Hematopoietic multipotent progenitor cell treated with erythropoietin and hydrocortisone succinate and interleukin-3 and kit ligand, for 15 days (in vitro differentiated cells): Measurements from ENCODE around the gene ATL2.
"Not testable (repeated sequence)": the region's sequence is repeated elsewhere in the genome, so short reads cannot be mapped to it uniquely, and the experiment has no call there.

Experiments used
- DNase-seq: peaks from one replicate; pipeline ENCODE4 v3.0.0-alpha.2; 2015; ENCODE audit warnings: low spot score

ATL2 gene

GRCh38 chr2:38390947-38391346 lies 13.9 kb upstream of the ATL2 start:
- DNase-seq: no peak

- DNase-seq: no peak
These were observed 10.8 kb upstream of the ATL2 start for GRCh38 chr2:38387887-38388286.

- DNase-seq: no peak
These were observed 9.7 kb upstream of the ATL2 start for GRCh38 chr2:38386821-38387220.

- peak; percentile 39 for DNase-seq
These were observed 9.3 kb upstream of the ATL2 start for GRCh38 chr2:38386377-38386776.

- DNase-seq: no peak
These were observed 7.3 kb upstream of the ATL2 start for GRCh38 chr2:38384338-38384737.

GRCh38 chr2:38383741-38384140 lies 6.7 kb upstream of the ATL2 start:
- not testable (repeated sequence) for DNase-seq

- no peak for DNase-seq
These were observed 4.5 kb upstream of the ATL2 start for GRCh38 chr2:38381381-38382143.

GRCh38 chr2:38380397-38381130 lies 3.5 kb upstream of the ATL2 start:
- DNase-seq: no peak

- peak; percentile 76 for DNase-seq
These were observed 575 bp downstream of the ATL2 start for GRCh38 chr2:38376346-38377049.

GRCh38 chr2:38375696-38376345 lies 1.3 kb downstream of the ATL2 start:
- no peak for DNase-seq

- no peak for DNase-seq
These were observed 2.1 kb downstream of the ATL2 start for GRCh38 chr2:38374984-38375383.

- no peak for DNase-seq
These were observed 5.8 kb downstream of the ATL2 start for GRCh38 chr2:38371235-38371634.

GRCh38 chr2:38370664-38371063 lies 6.4 kb downstream of the ATL2 start:
- no peak for DNase-seq

GRCh38 chr2:38362232-38362631 lies 14.8 kb downstream of the ATL2 start:
- DNase-seq: no peak

GRCh38 chr2:38360177-38360576 lies 16.9 kb downstream of the ATL2 start:
- DNase-seq: no peak

GRCh38 chr2:38353402-38353801 lies 23.7 kb downstream of the ATL2 start:
- DNase-seq: no peak

GRCh38 chr2:38352336-38352735 lies 24.7 kb downstream of the ATL2 start:
- no peak for DNase-seq

- DNase-seq: no peak
These were observed 31.6 kb downstream of the ATL2 start for GRCh38 chr2:38345323-38346038.

GRCh38 chr2:38344813-38345212 lies 32.3 kb downstream of the ATL2 start:
- no peak for DNase-seq

- no peak for DNase-seq
These were observed 33.9 kb downstream of the ATL2 start for GRCh38 chr2:38343212-38343611.

GRCh38 chr2:38336621-38337020 lies 40.5 kb downstream of the ATL2 start:
- no peak for DNase-seq

GRCh38 chr2:38330754-38331153 lies 46.3 kb downstream of the ATL2 start:
- DNase-seq: no peak
